ENCODE results near the gene GNAS-AS1.

Gene GNAS-AS1

GRCh38 chr20:58802061-58802460 is 48.6 kb downstream of the GNAS-AS1 start:
- H3K27ac Mint-ChIP-seq, result no peak overlapping the region
- no peaks in the 10 kb centered on the region for H3K36me3 Mint-ChIP-seq (ENCODE audit: low read depth)
- TF ChIP-seq CTCF (IDR thresholded peaks at IDR 0.05), result no peak
- no peaks in the 10 kb centered on the region for H3K9me3 Mint-ChIP-seq
- peaks cover 33% of the 10 kb centered on the region for H3K27me3 Mint-ChIP-seq (ENCODE audit: low read depth, poor library complexity)
- DNase-seq, result no peak
- peaks cover 12% of the 10 kb centered on the region for H3K4me1 Mint-ChIP-seq
- no peak overlapping the region for H3K4me3 Mint-ChIP-seq

GRCh38 chr20:58800134-58800871 is 50.4 kb downstream of the GNAS-AS1 start:
- DNase-seq, result peak; percentile 16

GRCh38 chr20:58797371-58798338 is 53.0 kb downstream of the GNAS-AS1 start:
- Mint-ChIP-seq H3K27me3 (ENCODE audit: low read depth, poor library complexity) (peaks cover 36% of the 10 kb centered on the region), H3K4me1 (peaks cover 12% of the 10 kb centered on the region), H3K27ac (no peak overlapping the region), H3K4me3 (no peak overlapping the region), H3K36me3 (ENCODE audit: low read depth) (no peaks in the 10 kb centered on the region), H3K9me3 (no peaks in the 10 kb centered on the region)
- TF ChIP-seq CTCF (IDR thresholded peaks at IDR 0.05), result no peak
- no peak for DNase-seq

More at GRCh38 chr20:58800134-58800871, 50.4 kb downstream of the GNAS-AS1 start:
- peaks cover 35% of the 10 kb centered on the region for H3K27me3 Mint-ChIP-seq (ENCODE audit: low read depth, poor library complexity)
- no peak overlapping the region for H3K4me3 Mint-ChIP-seq
- no peaks in the 10 kb centered on the region for H3K36me3 Mint-ChIP-seq (ENCODE audit: low read depth)
- TF ChIP-seq CTCF (IDR thresholded peaks at IDR 0.05), result no peak
- no peak overlapping the region for H3K27ac Mint-ChIP-seq
- H3K4me1 Mint-ChIP-seq, result peaks cover 12% of the 10 kb centered on the region
- H3K9me3 Mint-ChIP-seq, result no peaks in the 10 kb centered on the region

GRCh38 chr20:58795923-58796245 is 54.8 kb downstream of the GNAS-AS1 start:
- H3K27me3 Mint-ChIP-seq (ENCODE audit: low read depth, poor library complexity), result peaks cover 34% of the 10 kb centered on the region
- no peak for DNase-seq
- no peak for TF ChIP-seq CTCF (IDR thresholded peaks at IDR 0.05)
- no peaks in the 10 kb centered on the region for H3K36me3 Mint-ChIP-seq (ENCODE audit: low read depth)
- no peak overlapping the region for H3K4me3 Mint-ChIP-seq
- no peaks in the 10 kb centered on the region for H3K9me3 Mint-ChIP-seq
- peak overlapping the region; percentile 19 for H3K27ac Mint-ChIP-seq
- H3K4me1 Mint-ChIP-seq, result peaks cover 9% of the 10 kb centered on the region

- no peak for DNase-seq
- peaks cover 4% of the 10 kb centered on the region for H3K4me1 Mint-ChIP-seq
- H3K36me3 Mint-ChIP-seq (ENCODE audit: low read depth), result no peaks in the 10 kb centered on the region
- no peak overlapping the region for H3K4me3 Mint-ChIP-seq
- peaks cover 32% of the 10 kb centered on the region for H3K27me3 Mint-ChIP-seq (ENCODE audit: low read depth, poor library complexity)
- H3K27ac Mint-ChIP-seq, result peak overlapping the region; percentile 19
- TF ChIP-seq CTCF (IDR thresholded peaks at IDR 0.05), result no peak
- H3K9me3 Mint-ChIP-seq, result no peaks in the 10 kb centered on the region
Measured at GRCh38 chr20:58795181-58795922, 55.4 kb downstream of the GNAS-AS1 start.
